ENCODE results near the gene SNRNP35.
"Not testable (repeated sequence)": the region's sequence is repeated elsewhere in the genome, so short reads cannot be mapped to it uniquely, and the experiment has no call there.

SNRNP35 gene

DNA sequence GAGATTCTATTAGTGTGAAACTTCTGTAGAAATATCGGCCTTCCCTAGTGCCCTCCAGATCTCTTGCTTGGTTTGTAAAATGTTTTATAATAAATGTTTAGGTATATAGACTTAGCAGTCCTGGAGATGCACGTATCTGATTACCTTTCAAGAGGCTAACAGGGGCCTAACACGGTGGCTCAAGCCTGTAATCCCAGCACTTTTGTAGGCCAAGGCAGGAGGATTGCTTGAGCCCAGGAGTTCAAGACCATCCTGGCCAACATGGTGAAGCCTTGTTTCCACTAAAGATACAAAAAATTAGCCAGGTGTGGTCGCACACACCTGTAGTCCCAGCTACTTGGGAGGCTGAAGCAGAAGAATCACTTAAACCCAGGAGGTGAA, 11.6 kb upstream of the SNRNP35 start:
- in situ Hi-C loops (cut with HindIII; ENCODE audit: low sequenced_read_pairs): loop anchor here (5.0 kb wide), 1 partner anchor 76 kb away; no protein-coding TSS in a partner anchor

GRCh38 chr12:123449249-123449733, 8.6 kb upstream of the SNRNP35 start:
- in situ Hi-C loops (cut with HindIII; ENCODE audit: low sequenced_read_pairs): loop anchor here (5.0 kb wide), 1 partner anchor 73 kb away; no protein-coding TSS in a partner anchor

- in situ Hi-C loops (cut with HindIII; ENCODE audit: low sequenced_read_pairs): loop anchor here (5.0 kb wide), 1 partner anchor 72 kb away; no protein-coding TSS in a partner anchor
Measured at GRCh38 chr12:123449856-123450255, 8.1 kb upstream of the SNRNP35 start.

DNA sequence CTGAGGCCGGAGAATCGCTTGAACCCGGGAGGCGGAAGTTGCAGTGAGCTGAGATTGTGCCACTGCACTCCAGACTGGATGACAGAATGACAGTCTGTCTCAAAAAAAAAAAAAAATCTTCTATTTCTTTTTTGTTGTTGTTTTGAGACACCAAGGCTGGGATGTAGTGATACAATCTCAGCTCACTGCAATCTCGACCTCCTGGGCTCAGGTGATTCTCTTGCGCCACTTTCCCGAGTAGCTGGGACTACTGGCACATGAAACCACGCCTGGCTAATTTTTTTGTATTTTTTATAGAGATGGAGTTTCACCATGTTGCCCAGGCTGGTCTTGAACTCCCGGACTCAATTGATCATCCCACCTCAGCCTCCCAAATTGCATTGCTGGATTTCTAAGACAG, 7.3 kb upstream of the SNRNP35 start:
- in situ Hi-C loops (cut with HindIII; ENCODE audit: low sequenced_read_pairs): no loop called here

GRCh38 chr12:123452276-123452550, 5.7 kb upstream of the SNRNP35 start:
- in situ Hi-C loops (cut with HindIII; ENCODE audit: low sequenced_read_pairs): not testable (repeated sequence)

GRCh38 chr12:123453165-123453564, 4.8 kb upstream of the SNRNP35 start:
- in situ Hi-C loops (cut with HindIII; ENCODE audit: low sequenced_read_pairs): no loop called here

DNA sequence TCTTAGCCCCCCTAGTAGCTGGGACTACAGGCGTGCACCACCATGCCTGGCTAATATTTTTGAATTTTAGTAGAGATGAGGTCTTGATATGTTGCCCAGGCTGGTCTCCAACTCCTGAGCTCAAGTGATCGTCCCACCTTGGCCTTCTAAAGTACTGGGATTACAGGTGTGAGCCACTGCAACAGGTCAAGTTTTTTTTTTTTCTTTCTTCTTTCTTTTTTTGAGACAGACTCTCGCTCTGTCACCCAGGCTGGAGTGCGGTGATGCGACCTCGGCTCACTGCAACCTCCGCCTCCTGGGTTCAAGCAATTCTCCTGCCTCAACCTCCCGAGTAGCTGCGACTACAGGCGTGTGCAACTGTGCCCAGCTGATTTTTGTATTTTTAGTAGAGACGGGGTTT, 5.2 kb downstream of the SNRNP35 start:
- in situ Hi-C loops (cut with HindIII; ENCODE audit: low sequenced_read_pairs): not testable (repeated sequence)

GRCh38 chr12:123465084-123465483, 7.1 kb downstream of the SNRNP35 start:
- in situ Hi-C loops (cut with HindIII; ENCODE audit: low sequenced_read_pairs): no loop called here

DNA sequence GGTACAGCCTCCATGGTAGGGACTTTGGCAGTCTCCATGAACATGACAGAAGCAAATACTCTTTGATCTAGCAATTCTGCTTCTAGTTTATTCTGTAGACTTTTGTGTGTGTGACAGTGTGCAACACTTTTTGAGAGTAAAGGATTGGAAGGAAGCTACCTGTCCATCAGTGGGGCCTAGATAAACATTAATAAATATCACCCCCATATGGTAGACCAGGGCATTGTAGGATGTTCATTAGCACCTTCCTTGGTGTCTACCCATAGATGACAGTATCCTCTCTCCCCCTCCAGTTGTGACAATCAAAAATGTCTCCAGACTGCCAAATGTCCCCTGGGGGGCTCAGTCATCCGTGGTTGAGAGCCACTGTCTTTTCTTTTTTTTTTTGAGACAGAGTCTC, 10.8 kb downstream of the SNRNP35 start:
- in situ Hi-C loops (cut with HindIII; ENCODE audit: low sequenced_read_pairs): no loop called here

DNA sequence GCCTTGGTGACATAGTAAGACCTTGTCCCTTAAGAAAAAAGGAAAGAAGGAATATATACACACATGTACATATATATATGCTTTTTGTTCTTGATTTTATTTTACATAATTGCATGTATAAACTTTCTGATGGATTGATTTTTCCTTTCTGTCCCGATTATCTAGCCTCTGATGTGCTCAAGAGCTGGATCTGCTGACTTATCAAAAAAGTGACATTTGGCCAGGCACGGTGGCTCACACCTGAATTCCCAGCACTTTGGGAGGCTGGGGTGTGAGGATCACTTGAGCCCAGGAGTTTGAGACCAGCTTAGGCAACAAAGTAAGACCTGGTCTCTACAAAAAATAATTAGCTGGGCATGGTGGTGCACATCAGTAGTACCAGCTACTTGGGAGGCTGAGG, 12.0 kb downstream of the SNRNP35 start:
- in situ Hi-C loops (cut with HindIII; ENCODE audit: low sequenced_read_pairs): loop anchor here (5.0 kb wide), 1 partner anchor 78 kb away; no protein-coding TSS in a partner anchor

- in situ Hi-C loops (cut with HindIII; ENCODE audit: low sequenced_read_pairs): loop anchor here (5.0 kb wide), 1 partner anchor 79 kb away; no protein-coding TSS in a partner anchor
Measured at GRCh38 chr12:123471374-123472068, 13.6 kb downstream of the SNRNP35 start.

DNA sequence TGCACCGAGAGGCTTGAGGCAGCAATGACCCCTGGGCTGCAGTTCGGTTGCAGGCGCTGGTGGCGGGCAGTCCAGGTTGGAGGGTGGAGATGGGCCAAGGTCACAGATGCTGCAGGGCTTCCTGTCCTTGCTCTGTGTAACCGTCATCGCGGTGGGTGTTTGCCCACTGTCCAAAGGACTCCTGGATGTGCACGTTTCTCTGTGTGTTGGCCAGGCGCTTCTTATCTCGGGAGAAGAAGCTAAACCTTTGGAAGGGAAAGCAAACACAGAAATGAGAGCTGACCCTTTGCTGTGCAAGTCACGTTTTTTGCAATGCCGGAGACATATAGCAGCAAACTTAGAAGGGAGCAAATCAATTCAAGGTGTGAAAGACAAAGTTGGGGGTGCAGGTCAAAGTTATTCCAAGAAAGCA, 14.5 kb downstream of the SNRNP35 start:
- in situ Hi-C loops (cut with HindIII; ENCODE audit: low sequenced_read_pairs): loop anchor here (5.0 kb wide), 1 partner anchor 80 kb away; no protein-coding TSS in a partner anchor

DNA sequence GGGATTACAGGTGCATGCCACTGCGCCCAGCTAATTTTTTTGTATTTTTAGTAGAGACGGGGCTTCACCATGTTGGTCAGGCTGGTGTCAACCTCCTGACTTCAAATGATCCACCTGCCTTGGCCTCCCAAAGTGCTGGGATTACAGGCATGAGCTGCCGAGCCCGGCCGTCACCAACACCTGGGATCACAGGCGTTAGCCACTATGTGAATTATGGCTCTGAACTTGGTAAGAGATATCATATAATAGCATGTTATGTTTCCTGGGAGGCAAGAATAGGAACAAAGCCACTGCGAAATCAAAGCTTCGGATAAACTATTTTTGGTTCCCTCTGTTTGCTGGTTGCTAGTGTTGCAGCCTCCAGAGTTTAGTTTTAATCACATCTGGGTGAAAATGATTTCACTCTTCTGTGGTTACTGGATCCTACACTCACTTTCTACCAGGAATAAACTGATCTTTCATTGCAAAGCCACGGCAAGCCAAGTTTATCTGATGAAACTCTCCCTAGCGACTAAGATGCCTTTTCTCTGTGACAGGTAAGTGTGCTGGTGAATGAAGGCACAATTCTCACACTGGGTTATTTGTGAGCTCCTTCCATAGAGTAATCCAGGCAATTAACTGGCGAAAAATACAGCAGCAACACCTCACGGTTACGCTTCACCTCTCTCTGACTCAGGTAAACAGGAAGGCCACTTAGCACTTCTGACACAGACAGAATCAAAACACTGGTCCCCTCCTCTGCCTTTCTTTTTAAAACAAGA, 16.7 kb downstream of the SNRNP35 start:
- in situ Hi-C loops (cut with HindIII; ENCODE audit: low sequenced_read_pairs): loop anchor here (5.0 kb wide), 1 partner anchor 82 kb away; no protein-coding TSS in a partner anchor

GRCh38 chr12:123475246-123475703, 17.3 kb downstream of the SNRNP35 start:
- in situ Hi-C loops (cut with HindIII; ENCODE audit: low sequenced_read_pairs): no loop called here

DNA sequence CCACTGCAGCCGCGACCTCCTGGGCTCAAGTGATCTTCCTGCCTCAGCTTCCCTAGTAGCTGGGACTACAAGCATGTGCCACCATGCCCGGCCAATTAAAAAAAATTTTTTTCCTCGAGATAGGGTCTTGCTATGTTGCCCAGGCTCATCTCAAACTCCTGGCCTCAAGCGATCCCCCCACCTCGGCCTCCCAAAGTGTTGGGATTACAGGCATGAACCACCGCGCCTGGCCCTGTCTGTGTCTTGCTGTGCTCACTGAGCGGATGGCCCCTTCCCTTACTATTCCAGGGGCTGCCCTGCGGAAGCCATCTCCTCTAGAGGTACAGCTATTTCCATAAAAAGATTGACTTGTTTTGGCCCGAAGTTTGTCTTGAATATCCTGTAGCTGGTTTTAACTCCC, 20.1 kb downstream of the SNRNP35 start:
- in situ Hi-C loops (cut with HindIII; ENCODE audit: low sequenced_read_pairs): no loop called here

- in situ Hi-C loops (cut with HindIII; ENCODE audit: low sequenced_read_pairs): no loop called here
Measured at GRCh38 chr12:123478762-123479161, 20.8 kb downstream of the SNRNP35 start.

DNA sequence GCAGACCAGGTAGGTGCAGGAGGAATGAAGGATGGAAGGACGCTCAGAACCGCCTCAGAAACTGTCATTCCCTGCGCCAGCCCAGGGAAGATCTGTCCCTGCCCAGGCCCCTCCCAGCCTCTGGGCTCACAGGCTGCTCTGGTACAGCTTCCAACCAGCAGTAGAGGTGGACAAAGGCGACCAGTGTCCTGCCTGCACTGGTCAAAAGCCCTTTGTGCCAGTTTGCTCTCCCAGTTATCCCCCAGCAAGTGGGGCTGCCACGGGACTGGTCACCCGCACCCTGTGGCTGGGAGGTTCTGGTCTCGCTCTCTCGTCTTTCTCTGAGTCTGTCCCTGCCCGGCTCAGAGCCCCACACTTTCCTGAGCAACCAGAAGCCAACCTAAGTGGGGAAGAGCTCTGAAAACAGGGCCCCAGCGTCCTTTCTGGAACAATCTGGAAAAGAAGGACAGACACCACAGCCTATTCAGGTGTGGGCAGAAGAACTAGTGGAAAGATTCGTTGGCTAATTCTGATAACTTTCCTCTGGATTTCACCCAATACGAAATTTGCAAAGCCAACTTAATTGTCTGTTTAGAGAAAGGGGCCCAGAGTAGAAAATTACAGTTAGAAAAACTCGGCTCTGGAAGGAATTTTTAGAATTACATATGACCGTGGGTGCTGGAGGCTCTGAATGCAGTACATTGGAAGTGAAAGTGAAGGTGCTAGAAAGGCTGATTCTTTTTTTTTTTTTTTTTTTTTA, 21.7 kb downstream of the SNRNP35 start:
- in situ Hi-C loops (cut with HindIII; ENCODE audit: low sequenced_read_pairs): loop anchor here (5.0 kb wide), 2 partner anchors 43 to 132 kb away; no protein-coding TSS in a partner anchor

DNA sequence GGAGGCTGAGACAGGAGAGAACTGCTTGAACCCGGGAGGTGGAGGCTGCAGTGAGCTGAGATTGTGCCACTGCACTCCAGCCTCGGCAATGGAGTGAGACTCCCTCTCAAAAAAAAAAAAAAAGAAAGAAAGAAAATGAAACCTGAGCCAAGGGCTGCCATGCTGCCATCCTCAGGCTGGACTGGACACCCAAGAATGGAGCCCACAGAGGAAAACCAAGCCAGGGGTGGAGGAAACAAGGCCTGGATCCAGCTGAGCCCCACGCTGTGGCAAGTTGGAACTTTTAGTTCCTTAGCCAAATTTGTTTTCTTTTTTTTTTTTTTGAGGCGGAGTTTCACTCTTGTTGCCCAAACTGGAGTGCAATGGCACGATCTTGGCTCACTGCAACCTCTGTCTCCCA, 23.3 kb downstream of the SNRNP35 start:
- in situ Hi-C loops (cut with HindIII; ENCODE audit: low sequenced_read_pairs): loop anchor here (5.0 kb wide), 2 partner anchors 41 to 134 kb away; no protein-coding TSS in a partner anchor

- in situ Hi-C loops (cut with HindIII; ENCODE audit: low sequenced_read_pairs): loop anchor here (5.0 kb wide), 2 partner anchors 39 to 136 kb away; no protein-coding TSS in a partner anchor
Measured at GRCh38 chr12:123482876-123483275, 24.9 kb downstream of the SNRNP35 start.

GRCh38 chr12:123483602-123484248, 25.8 kb downstream of the SNRNP35 start:
- in situ Hi-C loops (cut with HindIII; ENCODE audit: low sequenced_read_pairs): loop anchor here (5.0 kb wide), 2 partner anchors 39 to 136 kb away; no protein-coding TSS in a partner anchor
